Ramos (cell line): ENCODE data around the gene PPARG.
"Not testable (repeated sequence)": the region's sequence is repeated elsewhere in the genome, so short reads cannot be mapped to it uniquely, and the experiment has no call there.

Source experiments
- in situ Hi-C: fragments of 300-500 bp; cut with MboI; formaldehyde crosslinking; loops from one replicate; pipeline ENCODE4 v1.14.3; 2022; ENCODE audit warnings: low sequenced_read_pairs; ENCODE audit not compliant: unreplicated experiment

The PPARG gene

GRCh38 chr3:12288182-12289129, at the start of gene PPARG:
Gene PPARG (plus strand): TSS chr3:12289070. CDS start chr3:12379712, 90,642 bp downstream.
- in situ Hi-C loops: no loop called here

DNA sequence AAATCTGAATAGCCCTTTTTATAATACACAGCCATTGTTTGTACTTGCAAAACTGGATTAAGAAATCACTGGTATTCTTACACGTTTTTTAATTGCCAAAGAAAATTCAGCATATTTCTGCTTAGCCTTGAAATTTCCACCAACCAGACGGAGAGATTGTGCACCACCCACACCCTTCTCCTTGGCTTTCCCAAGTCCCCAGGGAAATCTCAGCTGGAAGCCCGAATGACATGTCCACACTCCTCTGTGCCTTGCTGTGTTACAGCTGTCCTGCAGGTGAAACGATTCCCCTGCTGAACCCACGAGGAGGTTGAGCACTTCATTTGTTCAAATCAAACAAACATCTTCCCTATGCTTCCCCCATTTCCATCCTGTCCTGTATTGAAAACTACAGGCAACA, 49.6 kb upstream of the PPARG start:
- in situ Hi-C loops: no loop called here

DNA sequence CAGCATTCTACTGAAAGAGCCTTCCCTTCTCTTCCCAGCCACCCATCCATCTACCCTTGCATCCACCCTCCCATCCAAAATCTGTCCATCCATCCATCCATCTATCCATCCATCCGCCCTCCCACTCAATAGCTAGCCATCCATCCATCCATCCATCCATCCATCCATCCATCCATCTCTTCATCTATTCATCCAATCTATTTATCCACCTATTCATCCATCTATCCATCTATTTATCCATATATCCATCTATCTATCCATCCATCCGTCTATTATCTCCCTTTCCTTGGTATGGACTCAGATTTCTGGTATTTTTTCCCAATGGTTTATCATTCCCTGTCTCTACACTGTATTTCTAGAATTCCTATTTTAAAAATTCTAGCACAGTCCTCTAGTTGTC, 46.1 kb upstream of the PPARG start:
- in situ Hi-C loops: no loop called here

GRCh38 chr3:12246497-12247163, 42.2 kb upstream of the PPARG start:
- in situ Hi-C loops: no loop called here

GRCh38 chr3:12247411-12247810, 41.5 kb upstream of the PPARG start:
- in situ Hi-C loops: no loop called here

DNA sequence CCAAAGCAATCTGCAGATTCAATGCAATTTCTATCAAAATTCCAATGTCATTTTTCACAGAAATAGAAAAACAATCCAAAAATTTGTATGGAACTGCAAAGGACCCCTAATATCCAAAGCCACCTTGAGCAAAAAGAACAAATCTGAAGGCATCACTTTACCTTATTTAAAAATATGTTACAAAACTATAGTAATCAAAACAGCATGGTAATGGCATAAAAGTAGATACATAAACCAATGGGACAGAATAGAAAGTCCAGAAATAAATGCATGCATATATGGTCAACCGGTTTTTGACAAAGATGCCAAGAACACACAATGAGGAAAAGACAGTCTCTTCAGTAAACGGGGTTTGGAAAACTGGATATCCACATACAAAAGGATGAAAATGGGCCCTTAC, 39.4 kb upstream of the PPARG start:
- in situ Hi-C loops: no loop called here

- in situ Hi-C loops: no loop called here
These were observed 36.0 kb upstream of the PPARG start for GRCh38 chr3:12252889-12253288.

- in situ Hi-C loops: no loop called here
These were observed 35.1 kb upstream of the PPARG start for GRCh38 chr3:12253516-12254343.

DNA sequence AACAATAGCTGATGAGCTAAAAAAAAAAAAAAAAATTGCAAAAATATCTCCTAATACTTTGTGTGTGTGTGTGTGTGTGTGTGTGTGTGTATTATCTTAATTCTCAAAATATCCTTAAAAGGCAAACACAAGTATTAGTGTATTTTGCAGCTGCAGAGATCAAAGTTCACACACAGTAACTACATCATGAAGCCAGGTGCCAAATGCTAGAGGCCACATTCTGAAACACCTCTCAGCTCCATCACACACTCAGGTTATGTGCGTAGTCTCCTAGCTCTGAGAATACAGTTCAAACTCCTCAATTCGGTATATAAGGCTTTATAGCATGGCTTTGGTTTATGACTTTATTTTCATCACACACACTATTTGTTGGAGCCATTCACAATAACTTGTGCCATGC, 33.5 kb upstream of the PPARG start:
- in situ Hi-C loops: no loop called here

GRCh38 chr3:12258911-12259310, 30.0 kb upstream of the PPARG start:
- in situ Hi-C loops: no loop called here

- in situ Hi-C loops: not testable (repeated sequence)
These were observed 26.7 kb upstream of the PPARG start for GRCh38 chr3:12262173-12262572.

DNA sequence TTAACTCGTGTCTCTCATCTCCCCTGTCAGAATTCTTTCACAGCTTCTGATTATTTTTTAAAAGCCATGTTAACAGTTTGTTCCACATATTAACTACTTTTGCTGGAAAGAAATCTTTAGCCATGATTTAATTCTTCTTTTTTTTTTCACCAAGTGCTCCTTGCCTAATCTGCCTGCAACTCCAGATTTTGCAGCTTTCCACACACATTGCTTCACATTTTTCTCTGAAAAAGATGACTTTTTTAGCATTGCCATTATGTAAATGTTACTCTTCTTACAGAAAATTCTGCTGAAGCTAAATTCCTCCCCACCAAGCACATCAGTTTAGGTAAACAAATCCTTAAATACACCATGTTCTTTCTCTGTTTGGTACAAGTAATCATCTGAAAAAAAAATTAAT, 23.4 kb upstream of the PPARG start:
- in situ Hi-C loops: no loop called here

GRCh38 chr3:12266038-12266437, 22.8 kb upstream of the PPARG start:
- in situ Hi-C loops: no loop called here

- in situ Hi-C loops: no loop called here
These were observed 21.4 kb upstream of the PPARG start for GRCh38 chr3:12267376-12268030.

DNA sequence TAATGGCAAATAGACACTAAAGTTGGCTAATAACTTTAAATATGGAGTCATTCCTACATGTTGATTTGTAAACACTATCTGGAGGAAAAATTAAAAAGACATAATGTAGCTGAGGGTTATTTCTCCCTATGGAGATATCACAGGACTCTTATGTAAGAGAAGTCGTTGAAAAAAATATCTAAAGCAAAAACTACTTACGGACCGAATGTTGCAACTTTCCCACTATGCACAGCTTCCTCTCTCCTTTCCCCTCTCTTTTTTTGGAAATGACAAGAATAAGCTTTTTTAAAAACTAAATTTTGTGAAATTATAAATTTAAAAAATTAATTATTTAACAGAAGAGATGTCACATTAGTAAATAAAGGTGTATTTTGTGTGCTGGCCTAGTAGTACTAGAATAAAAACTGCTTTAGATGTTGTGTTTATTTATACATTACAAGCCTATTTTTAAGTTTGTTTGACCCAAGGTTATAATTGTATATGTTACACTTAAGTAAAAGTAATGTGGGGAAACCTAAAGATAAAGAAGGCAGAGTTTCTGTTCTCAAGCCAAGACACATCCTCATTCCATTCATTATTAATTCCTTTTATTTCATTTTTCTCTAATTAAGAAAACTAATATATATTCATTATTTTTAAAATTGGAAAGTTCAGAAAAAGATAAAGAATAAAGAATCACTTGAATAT, 20.7 kb upstream of the PPARG start:
- in situ Hi-C loops: no loop called here

- in situ Hi-C loops: no loop called here
These were observed 17.9 kb upstream of the PPARG start for GRCh38 chr3:12270976-12271375.

DNA sequence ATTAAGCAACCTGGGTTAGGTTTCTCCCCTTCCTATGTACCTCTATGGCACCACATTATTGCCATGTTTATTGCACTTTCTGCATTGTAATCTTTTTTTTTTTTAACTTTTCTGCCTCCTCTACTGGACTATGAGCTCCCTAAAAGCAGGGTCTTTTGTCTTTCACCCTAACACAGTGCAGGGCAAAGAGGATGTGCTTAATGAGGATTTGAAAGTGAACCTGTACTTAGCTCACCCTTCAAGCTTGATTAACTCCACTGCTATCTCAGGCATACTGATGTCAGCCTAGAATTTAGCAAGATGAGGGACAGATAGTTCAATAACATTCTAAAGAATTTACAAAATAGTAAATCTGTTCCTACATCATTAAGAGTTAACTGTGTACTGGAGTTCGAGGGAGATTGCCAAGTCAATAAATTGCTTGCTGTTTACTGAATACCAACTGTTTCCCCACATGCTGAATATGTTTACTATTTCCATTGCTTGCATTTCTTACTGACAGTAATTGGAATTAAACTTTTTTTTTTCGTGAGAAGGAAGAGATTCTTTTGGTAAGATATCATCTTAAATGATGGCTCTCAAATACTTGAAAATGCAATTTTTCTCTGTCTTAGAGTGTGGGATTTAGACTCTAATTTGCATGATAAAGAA, 15.7 kb upstream of the PPARG start:
- in situ Hi-C loops: no loop called here

GRCh38 chr3:12275974-12276650, 12.8 kb upstream of the PPARG start:
- in situ Hi-C loops: no loop called here

DNA sequence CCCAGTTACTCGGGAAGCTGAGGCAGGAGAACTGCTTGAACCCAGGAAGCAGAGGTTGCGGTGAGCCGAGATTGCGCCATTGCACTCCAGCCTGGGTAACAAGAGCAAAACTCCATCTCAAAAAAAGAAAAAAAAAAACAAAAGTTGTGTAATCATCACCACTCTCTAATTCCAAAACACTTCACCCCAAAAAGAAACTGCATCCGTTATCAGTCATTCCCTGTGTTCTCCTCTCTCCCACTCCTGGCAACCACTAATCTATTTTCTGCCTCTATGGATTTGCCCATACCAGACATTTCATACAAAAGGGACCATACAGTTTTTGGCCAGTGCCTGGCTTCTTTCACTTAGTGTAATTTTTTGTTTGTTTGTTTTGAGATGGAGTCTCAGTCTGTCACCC, 12.0 kb upstream of the PPARG start:
- in situ Hi-C loops: not testable (repeated sequence)
